HG03342 (cell line): ENCODE results near the gene ANKRD33B.
"Not testable (repeated sequence)": the region's sequence is repeated elsewhere in the genome, so short reads cannot be mapped to it uniquely, and the experiment has no call there.

Experiments used
- ATAC-seq: cut with Tn5 transposase; IDR thresholded peaks from one replicate; pipeline ENCODE4 v1.9.1; 2021; ENCODE audit warnings: mild to moderate bottlenecking, moderate library complexity; ENCODE audit not compliant: unreplicated experiment

Gene ANKRD33B

GRCh38 chr5:10633271-10634049, 69.6 kb downstream of the ANKRD33B start:
- ATAC-seq: no peak

GRCh38 chr5:10634050-10634449, 70.2 kb downstream of the ANKRD33B start:
- ATAC-seq: no peak

- no peak for ATAC-seq
Measured at GRCh38 chr5:10634562-10634961, 70.7 kb downstream of the ANKRD33B start.

- peak; percentile 65 for ATAC-seq
Measured at GRCh38 chr5:10635257-10635866, 71.5 kb downstream of the ANKRD33B start.

- ATAC-seq: peak; percentile 13
Measured at GRCh38 chr5:10635867-10636350, 72.0 kb downstream of the ANKRD33B start.

GRCh38 chr5:10636363-10637142, 72.7 kb downstream of the ANKRD33B start:
- no peak for ATAC-seq

- ATAC-seq: no peak
Measured at GRCh38 chr5:10637944-10638343, 74.1 kb downstream of the ANKRD33B start.

GRCh38 chr5:10638723-10639122, 74.9 kb downstream of the ANKRD33B start:
- ATAC-seq: not testable (repeated sequence)

- ATAC-seq: no peak
Measured at GRCh38 chr5:10639846-10640368, 76.0 kb downstream of the ANKRD33B start.

- no peak for ATAC-seq
Measured at GRCh38 chr5:10642367-10642766, 78.5 kb downstream of the ANKRD33B start.

GRCh38 chr5:10644192-10644591, 80.3 kb downstream of the ANKRD33B start:
- no peak for ATAC-seq

GRCh38 chr5:10645146-10645545, 81.3 kb downstream of the ANKRD33B start:
- no peak for ATAC-seq

- ATAC-seq: no peak
Measured at GRCh38 chr5:10645671-10646070, 81.8 kb downstream of the ANKRD33B start.

GRCh38 chr5:10647640-10648039, 83.8 kb downstream of the ANKRD33B start:
- no peak for ATAC-seq

- no peak for ATAC-seq
Measured at GRCh38 chr5:10648806-10649665, 85.2 kb downstream of the ANKRD33B start.

- ATAC-seq: no peak
Measured at GRCh38 chr5:10649666-10650380, 86.0 kb downstream of the ANKRD33B start.

- ATAC-seq: no peak
Measured at GRCh38 chr5:10652151-10652550, 88.3 kb downstream of the ANKRD33B start.

GRCh38 chr5:10652606-10653005, 88.7 kb downstream of the ANKRD33B start:
- ATAC-seq: no peak

GRCh38 chr5:10653043-10653442, 89.2 kb downstream of the ANKRD33B start:
- ATAC-seq: no peak
